HG03342 (cell line): ENCODE measurements around the gene WASL.
A peak's percentile ranks its signal among the peaks of the same experiment; 100 is the strongest.
"Not testable (repeated sequence)": the region's sequence is repeated elsewhere in the genome, so short reads cannot be mapped to it uniquely, and the experiment has no call there.

Experiments
- ATAC-seq: cut with Tn5 transposase; IDR thresholded peaks from one replicate; pipeline ENCODE4 v1.9.1; 2021; ENCODE audit warnings: mild to moderate bottlenecking, moderate library complexity; ENCODE audit not compliant: unreplicated experiment

The WASL gene

GRCh38 chr7:123748734-123749536 lies at the start of gene WASL:
TSS of gene WASL (minus strand) at chr7:123749003. CDS start at chr7:123748734, 269 bp downstream.
- ATAC-seq: peak; percentile 74

- no peak for ATAC-seq
Measured at GRCh38 chr7:123797673-123798531, 49.1 kb upstream of the WASL start.

GRCh38 chr7:123796568-123796967 lies 47.8 kb upstream of the WASL start:
- ATAC-seq: no peak

- ATAC-seq: no peak
Measured at GRCh38 chr7:123795917-123796316, 47.1 kb upstream of the WASL start.

GRCh38 chr7:123795116-123795515 lies 46.3 kb upstream of the WASL start:
- ATAC-seq: not testable (repeated sequence)

- ATAC-seq: no peak
Measured at GRCh38 chr7:123792547-123792946, 43.7 kb upstream of the WASL start.

- ATAC-seq: no peak
Measured at GRCh38 chr7:123791001-123791400, 42.2 kb upstream of the WASL start.

GRCh38 chr7:123789817-123790216 lies 41.0 kb upstream of the WASL start:
- no peak for ATAC-seq

- ATAC-seq: no peak
Measured at GRCh38 chr7:123789206-123789784, 40.5 kb upstream of the WASL start.

GRCh38 chr7:123788584-123788983 lies 39.8 kb upstream of the WASL start:
- ATAC-seq: no peak

GRCh38 chr7:123787220-123788007 lies 38.6 kb upstream of the WASL start:
- ATAC-seq: no peak

- no peak for ATAC-seq
Measured at GRCh38 chr7:123784263-123784662, 35.5 kb upstream of the WASL start.

GRCh38 chr7:123783820-123784219 lies 35.0 kb upstream of the WASL start:
- ATAC-seq: no peak

GRCh38 chr7:123782071-123782798 lies 33.4 kb upstream of the WASL start:
- no peak for ATAC-seq

GRCh38 chr7:123780472-123780871 lies 31.7 kb upstream of the WASL start:
- not testable (repeated sequence) for ATAC-seq

- no peak for ATAC-seq
Measured at GRCh38 chr7:123774496-123774895, 25.7 kb upstream of the WASL start.

GRCh38 chr7:123773481-123773880 lies 24.7 kb upstream of the WASL start:
- ATAC-seq: no peak

GRCh38 chr7:123772652-123773051 lies 23.8 kb upstream of the WASL start:
- no peak for ATAC-seq

- ATAC-seq: no peak
Measured at GRCh38 chr7:123771846-123772245, 23.0 kb upstream of the WASL start.

GRCh38 chr7:123771256-123771655 lies 22.5 kb upstream of the WASL start:
- ATAC-seq: no peak
